Astrocyte of the cerebellum (primary cell): ENCODE data around the gene ASTN2.

ENCODE experiments used
- DNase-seq: peaks from one replicate; pipeline ENCODE4 v3.0.0-alpha.2; 2011; ENCODE audit warnings: low read depth
- H3K4me3 ChIP-seq: 2 replicates; pipeline ENCODE4 v1.5.1; 2011; ENCODE audit warnings: mild to moderate bottlenecking, low read depth, low read length, moderate library complexity
- CTCF ChIP-seq: IDR thresholded peaks from 2 replicates; pipeline ENCODE4 v1.5.1; 2012; ENCODE audit warnings: low read length, low read depth, moderate library complexity, mild to moderate bottlenecking; ENCODE audit errors: missing control alignments
- in situ Hi-C: cut with HindIII; loops from 2 replicates; pipeline ENCODE4 v1.10.0; 2017; ENCODE audit warnings: low sequenced_read_pairs

The ASTN2 gene

GRCh38 chr9:117245175-117245829 lies 169.6 kb downstream of the ASTN2 start:
- in situ Hi-C loops, result no loop called here
- DNase-seq, result no peak
- no peak for TF ChIP-seq CTCF
- no peak overlapping the region for H3K4me3 ChIP-seq

GRCh38 chr9:117242082-117242481 lies 172.8 kb downstream of the ASTN2 start:
- no peak overlapping the region for H3K4me3 ChIP-seq
- TF ChIP-seq CTCF, result no peak
- no peak for DNase-seq
- in situ Hi-C loops, result no loop called here

- DNase-seq, result no peak
- no peak overlapping the region for H3K4me3 ChIP-seq
- in situ Hi-C loops, result no loop called here
- TF ChIP-seq CTCF, result no peak
Measured at GRCh38 chr9:117239428-117239827, 175.4 kb downstream of the ASTN2 start.

- H3K4me3 ChIP-seq, result no peak overlapping the region
- no peak for TF ChIP-seq CTCF
- no peak for DNase-seq
- in situ Hi-C loops, result no loop called here
Measured at GRCh38 chr9:117234103-117234502, 180.8 kb downstream of the ASTN2 start.

GRCh38 chr9:117233016-117233415 lies 181.8 kb downstream of the ASTN2 start:
- no peak for TF ChIP-seq CTCF
- DNase-seq, result no peak
- H3K4me3 ChIP-seq, result no peak overlapping the region
- in situ Hi-C loops, result no loop called here

GRCh38 chr9:117232281-117232680 lies 182.6 kb downstream of the ASTN2 start:
- DNase-seq, result no peak
- no peak for TF ChIP-seq CTCF
- H3K4me3 ChIP-seq, result no peak overlapping the region
- in situ Hi-C loops, result no loop called here
